C1 segment of cervical spinal cord (tissue), 14 donors: Measurements from ENCODE around the gene NISCH.
A peak's percentile ranks its signal among the peaks of the same experiment; 100 is the strongest.
"Not testable (repeated sequence)": the region's sequence is repeated elsewhere in the genome, so short reads cannot be mapped to it uniquely, and the experiment has no call there.

ENCODE experiments used
- DNase-seq, 14 donors: peaks; one replicate each; lab custom pipeline; 2025; lab: John Stamatoyannopoulos, UW

The NISCH gene

GRCh38 chr3:52525680-52526561 is 70.5 kb downstream of the NISCH start:
- no peak for DNase-seq

GRCh38 chr3:52526671-52527038 is 71.3 kb downstream of the NISCH start:
- not testable (repeated sequence) for DNase-seq

GRCh38 chr3:52527039-52527731 is 71.8 kb downstream of the NISCH start:
- DNase-seq, result no peak

DNA sequence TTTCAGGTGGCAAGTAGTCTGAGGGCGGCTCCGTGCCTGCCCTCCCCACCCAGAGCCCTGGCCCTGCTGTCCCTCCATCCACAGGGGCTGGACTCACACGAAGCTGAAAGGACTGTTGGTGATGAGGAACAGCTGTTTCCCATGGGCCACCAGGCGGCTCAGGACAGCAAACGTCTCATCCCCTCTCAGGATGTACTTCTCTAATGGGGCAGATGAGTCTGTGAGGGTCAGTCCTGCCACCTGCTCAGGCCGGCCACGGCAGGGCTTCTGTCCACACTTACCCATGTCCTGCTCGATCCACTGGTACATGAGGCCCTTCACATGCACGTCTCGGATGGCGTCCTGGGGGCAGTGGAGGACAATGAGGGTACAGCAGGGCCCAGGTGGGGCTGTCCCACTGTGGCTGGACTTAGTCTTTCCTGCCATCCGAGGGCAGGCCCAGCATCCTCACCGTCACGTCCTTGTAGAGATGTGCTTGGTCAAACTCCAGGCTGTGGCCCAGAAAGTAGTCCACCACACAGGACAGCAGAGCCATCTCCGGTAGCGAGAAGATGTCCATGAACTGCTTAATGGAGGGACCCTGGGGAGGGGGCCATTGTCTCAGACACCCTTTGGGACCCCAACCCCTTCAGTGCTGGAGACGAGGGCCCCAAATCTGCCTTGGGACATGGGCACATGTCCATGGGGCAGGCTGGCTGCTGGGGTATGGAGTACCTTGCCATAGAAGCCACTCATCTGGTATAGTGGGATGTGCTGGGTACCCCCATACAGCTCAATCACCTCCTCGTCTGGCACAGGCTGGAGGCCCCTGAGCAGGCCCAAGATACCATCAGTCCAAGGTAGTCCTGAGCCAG is 72.6 kb downstream of the NISCH start:
- DNase-seq, result no peak

- no peak for DNase-seq
Observed at GRCh38 chr3:52528586-52529375, 73.4 kb downstream of the NISCH start.

DNA sequence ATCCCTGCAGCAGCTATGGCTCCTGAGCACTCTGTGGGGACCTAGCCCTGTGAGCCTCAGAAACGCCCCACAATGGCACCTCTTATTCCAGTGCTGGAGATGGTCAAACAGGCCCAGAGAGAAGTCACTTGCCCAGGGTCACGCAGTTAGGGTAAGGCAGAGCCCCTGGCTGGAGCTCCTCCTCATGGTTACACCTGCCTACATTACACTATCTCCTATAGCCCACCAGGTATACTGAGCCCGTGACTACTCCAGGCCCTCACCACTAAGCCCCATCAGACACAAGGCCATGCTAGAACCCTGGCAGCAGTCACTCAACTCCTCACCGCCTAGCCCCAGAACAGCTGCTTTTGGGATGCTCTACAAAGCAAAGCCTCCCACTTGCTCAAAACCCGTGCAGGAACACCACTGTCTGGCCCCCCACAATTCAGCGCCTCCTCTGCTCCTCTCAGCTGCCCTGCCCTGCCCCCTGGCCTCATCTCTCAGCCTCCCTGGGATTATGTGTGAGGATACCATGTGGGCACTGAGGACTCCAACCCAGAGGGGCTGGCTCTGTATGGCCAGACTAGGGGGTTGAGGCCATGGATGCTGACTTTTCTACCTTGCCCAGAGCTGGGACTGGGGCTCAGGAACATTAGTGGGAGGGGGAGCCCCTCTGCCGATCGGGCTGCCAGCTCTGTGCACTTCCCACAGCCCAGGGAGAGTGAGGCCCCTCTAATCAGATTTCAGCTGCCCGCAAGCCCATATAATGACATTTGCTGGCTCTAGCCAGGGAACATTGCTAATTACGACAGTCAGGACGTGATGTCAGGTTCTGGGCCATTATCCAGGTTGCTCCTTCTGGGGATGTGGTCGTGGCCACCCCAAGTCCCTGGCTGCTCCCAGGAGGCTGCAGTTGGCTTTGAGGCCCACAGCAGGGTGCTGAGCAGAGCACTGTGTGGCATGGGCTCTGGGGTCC is 74.3 kb downstream of the NISCH start:
- peak in 1 of 14 donors; percentile 47 for DNase-seq

DNA sequence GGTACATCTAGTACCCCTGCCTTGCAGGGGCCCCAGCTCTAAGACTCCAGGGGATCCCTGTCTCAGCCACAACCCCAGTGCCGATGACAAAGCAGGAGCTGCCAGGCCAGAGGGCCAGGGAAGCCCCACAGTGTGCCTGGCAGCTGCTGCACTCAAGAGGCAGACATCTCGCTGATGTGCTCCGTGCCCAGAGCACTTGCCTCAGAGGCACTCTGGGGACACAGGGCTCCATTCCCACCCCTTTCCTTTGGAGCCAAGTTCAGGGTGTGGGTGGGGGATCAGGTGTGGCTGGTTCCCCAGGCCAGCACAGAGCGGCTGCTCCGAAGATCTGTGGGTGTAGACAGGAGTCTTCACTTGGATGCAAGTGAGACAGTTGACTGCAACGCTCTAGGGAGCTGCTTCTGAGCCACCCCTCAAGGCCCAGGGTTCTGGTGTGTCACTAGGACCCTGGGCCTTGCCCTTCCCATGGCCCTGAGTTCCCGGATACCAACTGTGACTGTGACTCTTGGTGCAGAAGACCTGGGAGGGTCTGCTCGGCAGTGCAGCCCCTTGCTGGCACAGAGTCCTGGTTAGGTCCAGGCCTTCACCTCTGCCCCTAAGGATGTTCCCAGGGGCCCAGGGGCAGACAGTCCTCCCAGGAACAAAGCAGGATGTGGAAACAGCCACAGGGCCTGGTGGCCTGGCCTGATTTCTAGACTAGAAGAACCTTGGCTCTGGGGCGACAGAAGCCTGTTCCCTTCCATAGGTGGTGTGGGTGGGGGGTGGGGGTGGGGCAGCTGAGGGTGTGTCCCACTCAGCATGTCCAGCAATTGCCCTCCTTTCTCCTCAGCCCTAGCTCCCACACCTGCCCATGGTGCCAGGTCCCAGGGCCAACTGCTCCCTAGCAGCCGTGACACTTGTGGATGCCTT is 75.8 kb downstream of the NISCH start:
- DNase-seq, result no peak

- DNase-seq, result no peak
Observed at GRCh38 chr3:52531860-52532516, 76.6 kb downstream of the NISCH start.

DNA sequence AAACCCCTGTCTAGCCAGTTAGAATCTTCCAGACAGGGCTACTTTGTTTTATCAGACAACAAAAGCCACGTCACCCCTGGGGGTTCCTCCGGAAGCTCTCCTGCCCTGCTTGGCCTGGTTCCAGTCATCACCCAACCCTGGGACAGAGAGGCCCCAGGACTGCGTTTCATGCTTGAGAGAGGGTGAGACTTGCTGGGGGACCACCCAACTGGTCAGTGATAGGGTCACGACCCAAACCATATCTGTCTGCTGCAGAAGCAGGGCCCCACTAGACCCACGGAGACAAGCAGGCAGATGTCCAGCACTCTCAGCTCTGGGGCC is 77.1 kb downstream of the NISCH start:
- no peak for DNase-seq

DNA sequence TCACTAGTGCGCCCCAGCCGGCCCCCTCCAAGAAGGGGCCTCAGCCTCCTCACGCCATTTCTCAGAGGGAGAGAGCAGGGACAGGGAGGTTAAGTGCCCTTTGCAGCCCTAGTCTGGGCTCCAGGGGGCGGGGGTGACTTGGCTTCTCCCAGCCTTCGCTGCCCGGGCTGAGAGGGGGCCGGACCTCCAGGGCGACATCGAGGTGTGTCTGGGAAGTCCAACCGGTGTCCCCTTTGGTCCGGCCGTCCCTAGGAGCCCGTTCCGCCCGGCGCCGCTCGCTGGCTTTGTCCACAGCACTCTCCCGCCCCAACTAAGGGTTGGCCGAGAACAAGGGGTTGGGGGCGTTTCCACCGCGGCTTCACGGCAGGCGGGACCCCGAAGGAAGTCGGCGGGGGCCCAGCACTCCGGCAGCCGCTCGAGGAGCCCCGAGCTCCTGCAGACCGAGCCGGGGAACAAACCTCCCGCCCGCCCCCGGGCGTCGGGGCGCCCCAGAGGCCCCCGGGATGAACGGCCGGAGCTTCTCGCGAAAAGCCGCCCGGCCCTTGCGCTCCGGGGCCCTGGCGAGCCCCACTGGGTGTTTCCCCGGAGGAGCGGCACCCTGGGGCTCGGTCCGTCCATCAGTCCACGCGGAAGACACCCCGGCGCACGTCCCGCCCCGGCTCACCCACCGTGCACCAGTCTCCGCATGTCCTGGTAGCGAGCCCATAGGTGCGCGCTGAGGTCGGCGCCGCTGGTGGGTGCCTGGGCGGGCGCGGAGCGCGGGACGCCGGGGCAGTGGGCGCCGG is 77.6 kb downstream of the NISCH start:
- no peak for DNase-seq

DNA sequence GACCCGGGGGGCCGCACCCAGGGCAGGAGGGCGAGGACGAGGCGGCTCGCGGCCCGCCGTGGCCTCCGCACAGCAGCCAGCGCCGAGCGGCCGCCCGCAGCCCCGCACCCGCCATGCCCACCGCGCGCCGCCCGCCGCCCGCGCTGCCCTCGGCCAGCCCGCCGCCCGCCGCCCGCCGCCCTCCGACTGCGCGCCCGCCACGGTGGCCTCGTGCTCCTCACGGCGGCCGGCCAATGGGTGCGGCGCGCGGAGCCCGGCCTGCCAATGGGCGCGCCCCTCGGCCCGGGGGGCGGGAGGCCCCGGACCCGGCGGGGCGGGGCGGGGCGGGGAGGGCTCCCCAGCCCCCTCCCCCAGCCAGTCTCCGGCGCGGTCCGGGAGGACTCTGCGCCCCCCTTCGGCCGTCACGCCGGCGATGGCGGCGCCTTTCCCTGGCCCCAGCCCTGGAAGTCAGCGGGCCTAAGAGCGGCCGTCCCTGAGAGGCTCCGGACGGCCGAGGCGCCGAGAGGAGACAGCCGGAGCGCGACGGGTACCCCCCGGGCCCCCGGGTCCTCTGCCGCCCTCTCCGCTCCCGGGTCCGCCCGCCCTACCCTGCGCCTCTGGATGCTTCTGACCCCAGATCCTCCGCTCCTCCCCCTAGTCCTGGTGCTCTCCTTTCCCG is 78.3 kb downstream of the NISCH start, which contains the start of gene NT5DC2:
Gene NT5DC2, minus strand, starts transcription at position 235 of the 658 bp plus-strand sequence. Its CDS starts 120 bp downstream, at position 115.
- peak in 9 of 14 donors; percentile 20 to 71 (median 28) for DNase-seq

DNA sequence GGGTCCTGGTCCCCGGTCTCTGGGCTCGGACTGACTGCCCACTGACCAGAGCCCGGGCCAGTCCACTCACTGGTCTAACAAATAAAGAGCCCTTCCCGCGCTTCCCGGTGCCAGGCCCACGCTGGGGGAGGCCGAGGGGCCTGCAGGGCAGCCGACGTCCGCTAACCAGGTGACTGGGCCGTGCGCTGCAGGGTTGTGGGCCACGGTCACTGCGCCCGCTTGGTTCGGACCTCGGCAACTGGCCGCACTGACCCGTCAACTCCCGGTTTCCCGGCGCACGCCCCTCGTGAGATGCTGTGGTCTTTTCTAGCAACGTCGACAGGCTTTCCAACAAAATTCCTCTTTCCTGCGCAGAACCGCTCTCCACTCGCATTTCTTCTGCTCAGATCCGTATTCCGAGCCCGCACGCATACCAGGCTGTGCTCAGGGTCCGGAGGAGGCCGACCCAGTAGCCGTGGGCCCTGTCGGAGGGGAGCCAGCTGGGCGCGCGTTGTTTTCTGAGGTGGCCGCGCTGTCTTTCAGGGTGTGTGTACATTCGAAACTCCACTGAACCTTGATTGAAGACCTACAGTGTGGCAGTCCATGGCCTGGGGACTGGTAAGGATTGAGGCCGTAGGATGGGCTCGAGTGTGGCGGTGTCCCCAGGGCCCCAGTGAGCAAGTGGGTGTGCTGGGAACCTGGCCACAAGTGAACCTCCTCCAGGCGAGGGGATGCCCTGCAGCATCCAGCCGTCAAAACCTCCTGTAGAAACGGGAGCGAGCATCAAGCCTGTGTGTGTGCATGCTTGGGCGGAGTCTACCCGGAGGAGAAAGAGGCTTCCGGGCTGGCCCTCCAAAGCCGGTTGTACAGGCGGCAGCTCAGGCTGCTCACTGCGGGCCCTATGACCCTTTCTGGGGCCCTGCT is 79.1 kb downstream of the NISCH start:
- no peak for DNase-seq

- no peak for DNase-seq
Observed at GRCh38 chr3:52535411-52536111, 80.2 kb downstream of the NISCH start.

DNA sequence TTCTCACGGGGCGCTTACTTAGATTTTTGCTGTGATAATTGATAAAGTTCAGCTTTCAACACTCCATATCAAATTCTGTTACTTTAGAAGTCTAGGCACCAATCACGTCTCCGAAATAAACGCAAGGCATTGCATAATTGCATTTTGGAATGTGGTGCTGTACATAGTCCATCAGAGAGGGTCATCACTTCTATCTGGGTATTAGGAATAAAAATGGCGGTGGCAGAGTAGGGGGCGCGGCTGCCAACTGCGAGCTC is 80.6 kb downstream of the NISCH start:
- no peak for DNase-seq

DNA sequence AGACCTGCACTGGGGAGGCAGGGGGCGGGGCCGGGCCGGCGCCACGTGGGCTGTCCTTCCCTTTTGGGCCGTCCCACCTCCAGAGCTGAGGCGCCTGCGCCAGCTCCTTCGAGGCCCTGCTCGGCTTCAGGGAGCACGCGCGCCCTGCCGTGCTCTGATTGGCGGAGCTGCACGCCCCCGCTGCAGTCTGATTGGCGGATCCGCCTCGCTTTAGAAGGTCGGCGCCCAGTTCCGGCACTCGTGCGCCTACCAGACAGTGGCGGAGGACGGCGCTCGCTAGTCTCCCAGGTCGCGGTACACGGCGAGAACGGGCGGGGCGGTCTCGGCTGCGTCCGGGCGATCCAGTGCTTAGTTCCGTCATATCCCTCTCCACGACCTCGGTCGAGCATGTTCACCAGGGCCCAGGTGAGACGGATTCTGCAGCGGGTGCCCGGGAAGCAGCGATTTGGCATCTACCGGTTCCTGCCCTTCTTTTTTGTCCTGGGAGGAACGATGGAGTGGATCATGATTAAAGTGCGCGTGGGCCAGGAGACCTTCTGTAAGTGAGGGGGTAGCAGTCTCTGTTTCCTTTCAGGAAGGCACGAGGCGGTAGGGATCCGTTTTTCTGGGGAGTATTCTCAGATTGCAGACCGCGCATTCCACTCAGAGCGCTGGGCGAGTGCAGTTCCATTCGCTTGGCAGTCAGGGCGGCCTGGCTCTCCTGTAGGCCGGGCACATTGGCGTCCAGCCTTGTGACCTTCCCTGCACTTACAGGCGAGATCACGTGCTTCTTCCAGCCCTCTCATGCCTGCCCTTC is 81.2 kb downstream of the NISCH start, which contains the start of gene UQCC5:
Gene UQCC5, plus strand, starts transcription at position 237 of the 796 bp plus-strand sequence. Its CDS starts 151 bp downstream, at position 388.
- DNase-seq, result peak; percentile 76 to 97 (median 94)
